ENCODE results near the gene NIPSNAP2.
"Not testable (repeated sequence)": the region's sequence is repeated elsewhere in the genome, so short reads cannot be mapped to it uniquely, and the experiment has no call there.

Gene NIPSNAP2

DNA sequence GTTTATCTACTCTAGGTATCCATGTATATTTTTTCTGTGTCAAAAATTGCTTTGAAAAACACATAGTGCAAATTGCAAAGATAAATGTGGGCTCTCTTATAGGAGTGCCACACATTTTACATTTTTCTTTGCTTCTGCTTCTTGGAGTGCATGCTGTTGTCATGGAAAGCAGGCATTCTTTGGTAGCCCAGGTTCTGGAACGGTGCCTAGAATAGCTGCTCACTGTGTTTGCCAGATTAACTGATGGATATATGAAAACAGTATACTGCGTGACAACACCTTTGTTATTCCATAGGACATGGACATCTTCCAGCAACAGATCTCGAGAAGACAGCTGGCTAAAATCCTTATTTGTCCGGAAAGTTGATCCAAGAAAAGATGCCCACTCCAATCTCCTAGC is 13.4 kb downstream of the NIPSNAP2 start:
- DNase-seq = no peak

DNA sequence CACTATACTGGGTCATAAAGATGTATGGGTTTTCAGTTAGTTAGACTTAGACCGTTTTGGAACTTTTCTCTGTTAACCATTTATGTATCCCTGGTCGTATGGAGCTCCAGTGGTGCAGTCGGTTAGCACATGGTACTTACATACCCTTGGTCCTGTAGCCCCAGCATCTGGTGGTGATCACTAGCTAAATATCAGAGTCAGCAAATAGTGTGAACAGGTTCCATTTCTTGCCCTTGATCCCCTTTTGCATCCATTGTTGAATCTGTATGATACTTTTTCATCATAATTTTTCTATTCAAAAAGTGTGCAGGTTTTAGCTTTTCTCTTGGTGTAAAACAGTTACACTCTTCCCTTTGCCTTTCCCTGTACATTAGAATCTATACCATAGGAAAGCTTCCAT is 15.9 kb downstream of the NIPSNAP2 start:
- DNase-seq = no peak

DNA sequence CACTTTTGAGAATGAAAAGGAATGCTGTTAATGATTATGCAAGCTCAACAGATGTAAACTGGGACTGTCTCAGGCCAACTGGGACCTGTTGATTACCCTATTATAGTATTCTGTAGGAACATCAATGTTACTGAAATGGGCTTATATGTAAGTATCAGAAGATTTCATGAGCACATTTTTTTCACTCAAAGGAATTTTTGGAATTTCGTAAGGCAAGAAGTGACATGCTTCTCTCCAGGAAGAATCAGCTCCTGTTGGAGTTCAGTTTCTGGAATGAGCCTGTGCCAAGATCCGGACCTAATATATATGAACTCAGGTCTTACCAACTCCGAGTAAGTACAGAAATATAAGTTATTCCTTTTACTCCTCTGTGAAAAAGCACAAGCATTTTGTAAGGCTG is 19.2 kb downstream of the NIPSNAP2 start:
- DNase-seq = no peak

DNA sequence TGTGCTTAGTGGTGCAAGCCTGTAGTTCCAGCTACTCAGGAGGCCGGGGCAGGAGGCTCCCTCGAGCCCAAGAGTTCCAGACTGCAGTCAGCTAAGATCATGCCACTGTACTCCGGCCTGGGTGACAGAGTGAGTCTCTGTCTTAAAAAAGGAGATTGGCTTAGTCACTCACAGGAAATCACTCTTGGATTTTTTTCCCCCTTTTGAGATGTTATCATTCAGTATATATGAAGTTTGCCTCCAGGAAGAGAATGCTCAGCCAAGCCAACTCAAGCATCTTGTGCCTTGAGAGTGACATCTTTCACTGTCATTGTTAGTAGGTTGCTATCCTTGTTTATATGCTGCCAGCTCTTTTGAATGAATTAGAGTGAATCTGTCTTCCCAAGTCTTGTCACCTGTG is 28.0 kb downstream of the NIPSNAP2 start:
- DNase-seq = no peak

DNA sequence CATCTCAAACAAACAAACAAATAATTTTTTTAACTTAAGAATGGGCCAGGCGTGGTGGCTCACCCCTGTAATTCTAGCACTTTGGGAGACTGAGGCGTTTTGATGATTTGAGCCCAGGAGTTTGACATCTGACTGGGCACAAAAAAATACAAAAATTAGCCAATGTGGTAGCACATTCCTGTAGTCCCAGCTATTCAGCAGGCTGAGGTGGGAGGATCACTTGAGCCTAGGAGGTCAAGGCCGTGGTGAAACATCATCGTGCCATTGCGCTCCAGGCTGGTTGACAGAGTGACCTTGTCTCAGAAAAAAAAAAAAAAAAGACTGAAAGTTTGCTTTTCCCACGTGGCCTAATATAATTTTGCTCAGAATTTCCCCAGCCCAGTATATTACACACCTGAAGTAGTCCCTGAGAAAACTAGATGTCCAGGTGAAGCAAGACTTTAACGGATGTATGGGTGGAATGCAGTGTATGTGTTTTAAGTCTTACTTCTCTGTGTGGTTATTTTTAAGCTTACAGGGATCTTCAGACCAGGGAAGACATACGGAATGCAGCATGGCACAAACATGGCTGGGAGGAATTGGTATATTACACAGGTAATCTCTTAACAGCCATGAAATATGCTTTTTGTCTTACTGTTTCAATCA is 32.6 kb downstream of the NIPSNAP2 start:
- DNase-seq = no peak

DNA sequence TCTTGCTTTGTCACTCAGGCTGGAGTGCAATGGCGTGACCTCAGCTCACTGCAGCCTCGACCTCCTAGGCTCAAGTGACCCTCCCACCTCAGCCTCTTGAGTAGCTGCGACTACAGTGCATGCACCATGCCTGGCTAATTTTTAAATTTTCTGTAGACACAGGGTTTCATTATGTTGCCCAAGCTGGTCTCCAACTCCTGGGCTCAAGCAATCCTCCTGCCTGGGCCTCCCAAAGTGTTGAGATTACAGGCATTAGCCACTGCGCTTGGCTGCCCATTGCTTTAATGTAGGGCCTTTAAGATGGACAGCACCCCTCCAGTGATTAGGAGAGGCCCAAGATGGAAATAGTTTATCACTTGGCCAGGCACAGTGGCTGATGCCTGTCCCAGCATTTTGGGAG is 39.4 kb downstream of the NIPSNAP2 start:
- no peak for DNase-seq

DNA sequence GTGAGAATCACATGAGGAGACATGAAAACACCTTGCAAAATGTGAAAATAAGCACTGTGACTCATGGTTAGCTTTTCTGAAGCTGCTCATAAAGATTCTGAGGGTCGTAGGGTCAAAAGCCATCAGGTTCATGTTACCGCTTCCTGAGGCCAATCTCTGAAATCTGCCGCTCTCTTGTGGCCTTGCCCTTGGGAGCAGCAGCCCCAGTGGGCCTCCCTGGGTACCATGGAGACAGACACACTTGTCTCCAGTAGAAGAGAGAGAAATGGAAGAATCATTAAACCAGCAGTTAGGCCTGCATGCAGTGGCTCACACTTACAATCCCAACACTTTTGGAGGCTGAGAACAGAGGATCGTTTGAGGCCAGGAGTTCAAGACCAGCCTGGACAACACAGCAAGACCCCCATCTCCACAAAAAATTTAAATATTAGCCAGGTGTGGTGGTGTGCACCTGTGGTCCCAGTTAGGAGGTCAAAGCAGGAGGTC is 42.8 kb downstream of the NIPSNAP2 start:
- no peak for DNase-seq

DNA sequence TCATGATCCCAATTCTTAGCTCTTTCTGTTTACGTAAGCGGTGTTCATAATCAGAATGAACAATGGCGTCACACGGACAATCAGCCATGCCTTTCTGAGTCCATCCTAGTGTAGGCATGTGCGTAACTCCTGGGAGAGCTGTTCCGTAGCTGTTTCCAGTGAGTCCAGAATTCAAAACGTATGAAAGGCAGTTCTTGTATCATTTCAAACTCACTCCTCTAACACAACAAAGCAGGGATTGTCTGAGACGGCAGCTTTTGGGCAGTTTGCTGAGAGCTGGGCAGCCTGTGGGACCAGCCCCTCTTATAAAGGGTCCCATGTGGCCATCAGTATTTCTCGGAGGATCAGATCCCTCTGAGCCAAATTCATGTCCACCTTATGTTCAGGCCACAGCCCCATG is 43.5 kb downstream of the NIPSNAP2 start:
- DNase-seq = no peak

DNA sequence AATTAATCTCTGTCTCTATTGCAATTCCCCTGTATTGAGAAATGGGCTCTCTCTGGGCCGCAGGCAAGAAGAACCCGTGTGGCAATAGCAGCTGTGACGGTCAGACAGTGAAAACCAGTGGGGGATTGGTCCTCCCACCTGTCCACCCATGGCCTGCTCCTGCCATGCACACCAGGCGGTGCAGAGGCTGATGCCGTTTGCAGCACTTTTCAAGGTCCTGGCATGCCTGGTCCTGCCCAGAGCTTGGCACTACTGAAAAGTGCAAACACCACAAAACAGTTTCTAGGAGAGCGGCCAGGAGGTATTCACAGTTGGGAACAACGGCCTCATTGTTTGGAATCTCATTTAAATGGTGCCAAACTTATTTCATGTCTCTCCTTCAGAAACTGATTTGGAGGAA is 45.3 kb downstream of the NIPSNAP2 start:
- no peak for DNase-seq

DNA sequence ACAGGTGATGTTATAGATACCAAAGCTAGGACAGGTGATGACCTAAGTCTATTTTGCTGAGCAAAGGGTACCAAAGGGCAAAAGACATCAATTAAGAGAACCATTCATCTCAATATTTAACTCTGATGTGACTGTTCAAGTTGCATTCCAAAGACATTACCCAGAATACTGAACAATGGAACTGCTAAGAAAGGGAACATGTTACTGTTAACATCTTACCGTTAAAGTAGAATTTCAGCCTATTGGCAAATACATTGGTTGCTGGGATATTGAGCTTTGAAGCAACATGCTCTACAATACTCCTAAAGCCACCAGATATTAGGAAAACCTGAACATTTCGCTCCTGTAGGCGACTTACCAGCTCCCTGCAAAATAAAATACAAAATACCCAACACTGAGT is 52.6 kb downstream of the NIPSNAP2 start:
- not testable (repeated sequence) for DNase-seq

DNA sequence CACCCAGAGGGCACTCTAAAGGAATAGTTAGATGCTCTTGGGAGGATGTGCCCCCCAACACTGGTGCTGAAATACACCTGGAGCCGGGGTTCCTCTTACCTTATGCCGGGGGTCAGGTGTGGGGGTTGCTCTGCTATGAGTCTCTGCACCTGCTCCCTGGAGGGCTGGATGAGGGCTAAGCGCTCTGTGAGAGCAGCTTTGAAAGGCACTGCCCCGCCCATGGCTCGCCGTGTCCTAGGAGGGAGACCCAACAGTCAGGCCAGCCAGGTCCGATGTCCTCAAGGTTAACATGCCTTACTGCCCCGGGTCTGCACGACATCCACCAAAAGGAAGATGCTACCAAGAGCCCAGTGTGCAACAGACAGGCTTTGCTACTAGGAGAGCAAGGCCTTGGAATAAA is 55.1 kb downstream of the NIPSNAP2 start:
- no peak for DNase-seq

DNA sequence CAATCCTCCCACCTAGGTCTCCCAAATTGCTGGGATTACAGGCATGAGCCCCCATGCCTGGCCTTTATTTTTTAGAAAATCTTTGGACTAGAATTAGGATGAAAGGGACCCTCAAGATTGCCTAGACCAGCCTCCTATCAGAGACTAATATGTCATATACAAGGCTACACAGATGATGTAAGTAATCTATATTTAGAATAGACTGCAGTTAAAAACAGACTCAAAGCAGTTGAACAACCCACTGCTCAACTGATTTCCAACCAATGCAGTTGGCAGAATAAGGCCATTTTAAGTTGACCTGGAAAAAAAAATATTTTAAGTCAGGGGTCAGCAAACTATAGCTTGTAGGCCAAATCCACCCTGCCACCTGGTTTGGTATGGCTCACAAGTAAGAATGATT is 59.1 kb downstream of the NIPSNAP2 start:
- no peak for DNase-seq

DNA sequence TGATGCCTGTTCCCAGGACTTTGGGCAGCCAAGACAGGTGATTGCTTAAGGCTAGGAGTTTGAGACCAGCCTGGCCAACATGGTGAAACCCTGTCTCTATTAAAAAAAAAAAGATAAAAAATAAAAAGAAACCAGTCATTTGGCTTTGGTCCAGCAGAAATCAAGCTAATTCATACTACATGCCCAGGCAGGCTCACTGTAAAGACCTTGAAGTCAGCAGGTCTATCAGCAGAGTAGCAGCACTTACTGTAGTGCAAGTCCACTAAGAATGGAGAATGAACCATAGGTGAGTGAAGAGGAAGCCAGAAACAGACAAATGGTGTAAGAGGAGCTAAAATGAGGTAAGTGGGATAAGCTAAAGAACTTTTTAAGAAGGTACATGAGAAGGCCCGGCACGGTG is 62.2 kb downstream of the NIPSNAP2 start:
- DNase-seq = no peak

DNA sequence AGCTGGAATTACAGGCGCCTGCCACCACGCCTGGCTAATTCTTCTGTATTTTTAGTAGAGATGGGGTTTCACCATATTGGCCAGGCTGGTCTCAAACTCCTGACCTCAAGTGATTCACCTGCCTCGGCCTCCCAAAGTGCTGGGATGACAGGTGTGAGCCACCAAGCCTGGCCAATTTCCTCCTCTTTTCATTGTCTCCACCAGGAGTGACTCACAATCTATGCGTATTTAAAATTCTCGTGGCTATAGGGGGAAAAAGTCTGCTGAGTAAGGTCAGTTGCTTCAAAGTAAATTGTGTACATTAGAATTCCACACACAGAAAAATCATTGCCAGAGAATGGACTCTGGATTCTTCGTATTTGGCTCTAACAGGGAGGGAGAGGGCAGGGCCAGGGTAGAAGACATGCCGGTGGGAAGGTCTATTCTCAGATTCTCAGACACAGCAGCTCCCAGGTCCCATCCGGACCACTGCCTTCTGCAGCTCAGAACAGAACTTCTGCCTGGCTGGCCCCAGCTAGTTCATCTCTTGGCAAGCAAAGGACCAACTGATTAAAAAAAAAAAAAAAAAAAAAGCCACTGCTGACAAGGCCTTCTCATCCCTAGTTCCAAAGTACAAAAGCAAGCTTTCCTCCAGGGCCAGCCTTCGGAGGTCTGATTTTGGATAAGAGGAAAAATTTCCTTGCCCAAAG is 64.7 kb downstream of the NIPSNAP2 start:
- no peak for DNase-seq

DNA sequence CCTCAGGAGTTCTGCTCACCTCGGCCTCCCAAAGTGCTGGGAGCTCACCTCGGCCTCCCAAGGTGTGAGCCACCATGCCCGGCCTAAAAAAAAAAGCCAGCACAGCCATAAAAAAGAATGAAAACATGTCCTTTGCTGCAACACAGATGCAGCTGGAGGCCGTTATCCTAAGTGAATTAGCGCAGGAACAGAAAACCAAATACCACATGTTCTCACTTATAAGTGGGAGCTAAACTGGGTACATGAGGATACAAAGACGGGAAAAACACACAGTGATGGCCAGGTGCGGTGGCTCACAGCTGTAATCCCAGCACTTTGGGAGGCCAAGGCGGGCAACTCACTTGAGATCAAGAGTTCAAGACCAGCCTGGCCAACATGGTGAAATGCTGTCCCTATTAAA is 66.0 kb downstream of the NIPSNAP2 start:
- DNase-seq = no peak

DNA sequence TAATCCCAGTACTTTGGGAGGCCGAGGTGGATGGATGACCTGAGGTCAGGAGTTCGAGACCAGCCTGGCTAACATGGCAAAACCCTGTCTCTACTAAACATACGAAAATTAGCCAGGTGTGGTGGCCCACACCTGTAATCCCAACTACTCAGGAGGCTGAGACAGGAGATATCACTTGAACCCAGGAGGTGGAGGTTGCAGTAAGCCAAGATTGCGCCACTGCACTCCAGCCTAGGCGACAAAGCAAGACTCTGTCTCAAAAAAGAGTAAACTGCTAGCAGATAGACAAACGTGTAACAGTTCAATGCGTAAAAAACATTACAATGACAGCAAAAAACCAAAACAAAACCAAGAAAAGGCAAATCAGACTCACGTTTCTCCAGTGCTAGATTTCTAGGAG is 67.2 kb downstream of the NIPSNAP2 start:
- not testable (repeated sequence) for DNase-seq

DNA sequence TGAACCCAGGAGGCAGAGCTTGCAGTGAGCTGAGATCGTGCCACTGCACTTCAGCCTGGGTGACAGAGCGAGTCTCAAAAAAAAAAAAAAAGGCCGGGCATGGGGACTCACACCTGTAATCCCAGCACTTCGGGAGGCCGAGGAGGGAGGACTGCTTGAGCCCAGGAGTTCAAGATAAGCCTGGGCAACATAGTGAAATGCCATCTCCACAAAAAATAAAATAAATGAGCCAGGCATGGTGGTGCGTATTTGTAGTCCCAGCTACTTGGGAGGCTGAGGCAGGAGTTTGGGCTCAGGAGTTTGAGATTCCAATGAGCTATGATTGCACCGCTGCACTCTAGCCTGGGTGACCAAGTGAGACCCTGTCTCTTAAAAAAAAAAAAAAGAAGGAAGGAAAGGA is 68.2 kb downstream of the NIPSNAP2 start:
- DNase-seq = not testable (repeated sequence)

DNA sequence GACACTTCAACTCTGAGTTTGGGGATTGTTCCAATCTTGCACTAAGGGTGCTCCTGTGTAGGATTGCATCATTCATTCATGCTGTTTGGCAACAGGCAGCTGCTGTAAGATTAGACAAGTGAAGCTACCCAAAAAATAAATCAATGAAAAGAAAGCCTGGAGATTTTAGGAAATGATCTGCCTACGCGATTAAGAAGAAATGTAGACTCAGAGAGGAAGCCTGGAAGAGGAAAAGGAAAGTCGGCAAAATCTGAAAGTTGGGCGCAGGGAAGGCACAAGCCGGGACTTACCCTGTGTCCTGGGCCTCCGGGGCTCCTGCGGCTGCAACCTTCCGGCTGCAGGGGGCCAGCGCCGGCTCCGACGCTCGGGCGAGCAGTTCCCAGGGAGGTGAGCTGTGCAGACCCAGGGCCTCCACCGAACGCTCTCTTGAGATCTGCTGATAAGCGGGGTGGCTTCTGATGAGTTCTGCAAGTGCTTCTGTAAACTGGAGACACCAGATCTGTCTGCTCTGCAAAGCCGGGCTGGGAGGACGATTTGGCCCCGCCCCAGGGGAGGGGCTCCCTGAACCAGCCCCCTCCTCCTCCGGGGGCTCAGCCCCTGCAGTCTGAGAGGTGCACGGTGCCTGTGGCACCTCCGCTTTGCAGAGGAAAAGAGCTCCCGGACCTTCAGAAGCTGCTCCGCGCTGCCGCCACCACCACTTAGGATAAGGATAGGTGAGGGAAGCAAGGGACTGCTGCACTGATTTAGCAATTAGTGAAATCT is 69.5 kb downstream of the NIPSNAP2 start:
- peak; percentile 89 for DNase-seq

DNA sequence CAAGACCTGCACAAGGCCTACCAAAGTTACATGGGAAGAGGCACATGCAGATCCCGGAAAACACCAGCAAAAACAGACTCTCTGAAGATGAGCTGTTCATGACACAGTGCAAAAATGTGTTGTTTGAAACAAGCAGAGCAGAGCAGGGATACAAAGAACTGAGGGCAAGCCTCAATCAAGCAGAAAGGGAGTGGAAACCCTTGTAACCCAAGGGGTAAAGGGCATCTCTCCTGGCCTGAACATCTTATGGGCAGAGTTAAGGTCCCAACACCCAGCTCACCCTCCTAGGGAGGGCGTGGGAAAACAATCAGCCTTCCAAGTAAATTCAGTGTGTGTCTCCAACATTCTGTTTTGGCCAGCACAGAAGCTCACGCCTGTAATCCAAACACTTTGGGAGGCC is 76.3 kb downstream of the NIPSNAP2 start:
- no peak for DNase-seq

DNA sequence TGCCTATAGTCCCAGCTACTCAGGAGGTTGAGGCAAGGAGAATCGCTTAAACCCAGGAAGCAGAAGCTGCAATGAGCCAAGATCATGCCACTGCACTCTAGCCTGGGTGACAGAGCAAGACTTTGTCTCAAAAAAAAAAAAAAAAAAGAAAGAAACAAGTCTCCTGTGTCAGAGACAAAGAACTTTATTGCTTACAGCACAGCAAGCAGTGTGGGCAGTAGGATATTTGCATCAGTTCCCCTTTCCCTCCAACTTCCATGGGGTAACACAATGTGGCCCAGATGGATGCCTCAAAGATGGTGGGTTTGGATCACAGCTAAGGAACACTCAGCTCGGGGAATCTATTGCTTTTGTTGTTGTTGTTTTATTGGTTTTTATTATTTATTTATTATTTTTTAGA is 81.4 kb downstream of the NIPSNAP2 start:
- not testable (repeated sequence) for DNase-seq

DNA sequence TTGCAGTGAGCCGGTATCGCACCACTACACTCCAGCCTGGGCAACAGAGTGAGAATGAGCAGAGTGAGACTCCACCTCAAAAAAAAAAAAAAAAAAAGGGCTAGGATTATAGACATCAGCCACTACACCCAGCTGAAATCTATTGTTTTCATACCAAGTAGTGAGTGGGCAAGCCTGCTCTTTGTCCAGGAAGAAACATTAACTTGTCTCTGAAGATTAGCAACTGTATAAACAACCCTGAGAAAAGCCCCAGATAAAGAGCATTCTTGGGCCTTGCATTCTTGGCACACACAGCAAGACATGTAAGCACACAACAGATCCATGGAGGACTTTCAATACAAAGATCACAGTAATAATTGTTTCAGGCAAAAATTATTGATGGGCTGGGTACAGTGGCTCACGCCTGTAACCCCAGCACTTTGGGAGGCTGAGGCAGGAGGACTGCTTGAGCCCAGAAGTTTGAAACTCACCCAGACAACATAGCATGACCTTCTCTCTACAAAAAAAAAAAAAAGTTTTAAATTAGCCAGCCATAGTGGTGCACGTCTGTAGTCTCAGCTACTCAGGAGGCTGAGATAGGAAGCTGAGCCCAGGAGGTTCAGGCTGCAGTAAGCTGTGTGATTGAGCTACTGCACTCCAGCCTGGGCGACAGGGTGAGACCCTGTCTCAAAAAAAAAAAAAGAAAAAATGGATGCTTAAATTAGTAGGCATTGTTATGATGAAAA is 82.5 kb downstream of the NIPSNAP2 start:
- no peak for DNase-seq

DNA sequence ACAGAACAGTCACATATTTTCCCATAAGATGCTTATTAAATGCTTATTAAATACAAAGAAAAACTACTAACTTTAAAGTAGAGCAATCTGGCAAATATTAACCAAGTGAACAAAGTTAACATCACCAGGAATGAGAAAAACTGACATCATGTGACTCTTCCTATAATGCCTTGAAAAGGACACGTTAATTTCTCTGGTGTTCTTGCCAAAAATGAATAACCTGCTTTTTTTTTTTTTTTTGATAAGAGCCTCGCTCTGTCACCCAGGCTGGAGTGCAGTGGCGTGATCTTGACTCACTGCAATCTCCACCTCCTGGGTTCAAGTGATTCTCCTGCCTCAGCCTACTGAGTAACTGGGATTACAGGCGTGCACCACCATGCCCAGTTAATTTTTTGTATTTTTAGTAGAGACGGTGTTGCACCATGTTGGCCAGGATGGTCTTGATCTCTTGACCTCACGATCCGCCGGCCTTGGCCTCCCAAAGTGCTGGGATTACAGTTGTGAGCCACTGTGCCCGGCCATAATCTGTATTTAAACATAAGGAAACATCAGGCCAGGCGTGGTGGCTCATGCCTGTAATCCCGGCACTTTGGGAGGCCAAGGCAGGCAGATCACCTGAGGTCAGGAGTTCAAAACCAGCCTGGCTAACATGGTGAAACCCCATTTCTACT is 83.2 kb downstream of the NIPSNAP2 start:
- DNase-seq = not testable (repeated sequence)

DNA sequence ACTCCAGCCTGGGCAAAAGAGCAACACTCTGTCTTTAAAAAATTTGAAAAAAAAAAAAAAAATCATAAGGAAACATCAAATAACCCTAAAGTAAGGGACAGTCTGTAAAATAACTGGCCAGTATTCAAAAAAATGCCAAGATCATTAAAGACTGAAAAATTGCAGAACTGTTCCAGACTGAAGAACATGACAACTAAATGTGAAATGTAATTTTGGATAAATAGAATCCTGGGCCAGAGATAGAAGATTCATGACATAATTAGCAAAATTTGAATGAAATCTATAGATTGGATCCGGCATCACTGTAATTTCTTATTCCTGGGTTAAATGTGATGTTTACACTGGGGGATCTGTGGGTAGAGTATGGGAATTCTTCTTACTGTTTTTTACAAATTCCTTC is 83.9 kb downstream of the NIPSNAP2 start:
- DNase-seq = no peak
